ENCODE measurements around the gene ERICH3.

- TF ChIP-seq TSHZ2 (CRISPR knock-in tag; IDR thresholded peaks at IDR 0.05) (no peak), ESRRG (CRISPR knock-in tag; IDR thresholded peaks at IDR 0.05) (no peak), CSRNP3 (CRISPR knock-in tag; IDR thresholded peaks at IDR 0.05) (no peak), ZNF8 (CRISPR knock-in tag; IDR thresholded peaks at IDR 0.05) (no peak), CREB5 (CRISPR knock-in tag; IDR thresholded peaks at IDR 0.05; ENCODE audit: low read depth) (no peak), BACH2 (CRISPR knock-in tag; IDR thresholded peaks at IDR 0.05; ENCODE audit: borderline replicate concordance) (no peak), ZNF70 (CRISPR knock-in tag; IDR thresholded peaks at IDR 0.05) (no peak), PATZ1 (CRISPR knock-in tag; IDR thresholded peaks at IDR 0.05; ENCODE audit: borderline replicate concordance) (no peak)
Observed at GRCh38 chr1:74570797-74571492, 102.6 kb downstream of the ERICH3 start.
